CD14-positive monocyte (primary cell): Measurements from ENCODE around the gene CCDC174. TPM values are rescaled to one million over a fixed set of nuclear protein-coding genes. Genes with fewer than 3 reads are reported as not detected.

Experiments used
- DNase-seq, 3 donors: peaks; one replicate each; pipeline ENCODE4 v3.0.0-alpha.2; 2011 to 2022
- H2AFZ ChIP-seq: 2 replicates; pipeline ENCODE4 v1.6.0; 2012; ENCODE audit warnings: mild to moderate bottlenecking, low read depth, low read length, inconsistent platforms; ENCODE audit not compliant: insufficient read depth, poor library complexity, severe bottlenecking
- H3K27ac ChIP-seq, 2 donors: 1 replicate in 1 of 2; 2 replicates in 1 of 2; pipeline ENCODE4 v1.5.1; 2012 to 2013; ENCODE audit warnings: low read length in 2 of 2, control low read depth in 1 of 2, inconsistent platforms in 1 of 2, low read depth in 1 of 2, mild to moderate bottlenecking in 1 of 2
- H3K27me3 ChIP-seq, 2 donors: one replicate each; pipeline versions ENCODE4 v1.6.0 to v1.6.1; 2011 to 2013; ENCODE audit warnings: low read length in 2 of 2; ENCODE audit not compliant: control insufficient read depth in 2 of 2, insufficient read depth in 2 of 2
- H3K36me3 ChIP-seq, 2 donors: replicated peaks in 1 of 2; 1 replicate in 1 of 2; 2 replicates in 1 of 2; pipeline versions ENCODE4 v1.5.1 to v1.6.1; 2012 to 2013; ENCODE audit warnings: low read length in 2 of 2, control low read depth in 1 of 2, inconsistent platforms in 1 of 2, mild to moderate bottlenecking in 1 of 2; ENCODE audit not compliant: insufficient read depth in 2 of 2, control insufficient read depth in 1 of 2
- H3K4me1 ChIP-seq, 2 donors: 1 replicate in 1 of 2; 2 replicates in 1 of 2; pipeline versions ENCODE4 v1.5.1 to v1.6.1; 2012 to 2013; ENCODE audit warnings: low read length in 2 of 2, control low read depth in 1 of 2, inconsistent platforms in 1 of 2, mild to moderate bottlenecking in 1 of 2, moderate library complexity in 1 of 2; ENCODE audit not compliant: insufficient read depth in 2 of 2, control insufficient read depth in 1 of 2
- H3K4me2 ChIP-seq: replicated peaks from 2 replicates; pipeline ENCODE3; 2012; ENCODE audit warnings: low read length, moderate library complexity, mild to moderate bottlenecking; ENCODE audit not compliant: poor library complexity, severe bottlenecking; ENCODE audit errors: extremely low read depth
- H3K4me3 ChIP-seq, 3 experiments: fragments of 200-600 bp in 1 of 3; sonication (generic) in 1 of 3; replicated peaks in 1 of 3; 1 replicate in 2 of 3; 2 replicates in 1 of 3; pipeline ENCODE4 v1.5.1; 2011 to 2013; ENCODE audit warnings: low read length in 3 of 3, mild to moderate bottlenecking in 3 of 3, control low read depth in 2 of 3, low read depth in 2 of 3, inconsistent platforms in 1 of 3, moderate library complexity in 1 of 3
- H3K79me2 ChIP-seq: 2 replicates; pipeline ENCODE4 v1.6.0; 2012; ENCODE audit warnings: mild to moderate bottlenecking, control low read depth, inconsistent platforms, low read length, moderate library complexity; ENCODE audit not compliant: insufficient read depth
- H3K9ac ChIP-seq: 2 replicates; pipeline ENCODE4 v1.6.0; 2017; ENCODE audit warnings: low read length, mild to moderate bottlenecking; ENCODE audit not compliant: insufficient read depth, poor library complexity, severe bottlenecking
- H3K9me3 ChIP-seq, 2 donors: replicated peaks in 1 of 2; 1 replicate in 1 of 2; 2 replicates in 1 of 2; pipeline versions ENCODE4 v1.5.1 to v1.6.1; 2012 to 2013; ENCODE audit warnings: low read length in 2 of 2, control low read depth in 1 of 2; ENCODE audit not compliant: control insufficient read depth in 1 of 2, insufficient read depth in 1 of 2
- H4K20me1 ChIP-seq: 2 replicates; pipeline ENCODE4 v1.6.0; 2012; ENCODE audit warnings: mild to moderate bottlenecking, low read length, control low read depth, moderate library complexity; ENCODE audit not compliant: insufficient read depth
- H3K27ac Mint-ChIP-seq, 7 donors: one replicate each; pipeline ENCODE4 v1.8.0; 2020; ENCODE audit warnings: mild to moderate bottlenecking in 7 of 7, mixed read lengths in 7 of 7, moderate library complexity in 6 of 7, inconsistent platforms in 2 of 7
- H3K27me3 Mint-ChIP-seq, 3 donors: one replicate each; pipeline ENCODE4 v1.8.0; 2021 to 2022; ENCODE audit warnings: low read depth in 3 of 3, mild to moderate bottlenecking in 3 of 3, mixed read lengths in 3 of 3, moderate library complexity in 3 of 3, inconsistent platforms in 1 of 3
- H3K36me3 Mint-ChIP-seq, 2 donors: one replicate each; pipeline ENCODE4 v1.8.0; 2020; ENCODE audit warnings: mixed read lengths in 2 of 2, inconsistent platforms in 1 of 2, mild to moderate bottlenecking in 1 of 2
- H3K4me1 Mint-ChIP-seq: one replicate; pipeline ENCODE4 v1.8.0; 2020; ENCODE audit warnings: mild to moderate bottlenecking, mixed read lengths
- H3K4me3 Mint-ChIP-seq, 2 donors: one replicate each; pipeline ENCODE4 v1.8.0; 2020; ENCODE audit warnings: mild to moderate bottlenecking in 2 of 2, mixed read lengths in 2 of 2, moderate library complexity in 1 of 2
- H3K9me3 Mint-ChIP-seq, 7 donors: one replicate each; pipeline ENCODE4 v1.8.0; 2020 to 2022; ENCODE audit warnings: mixed read lengths in 7 of 7, mild to moderate bottlenecking in 6 of 7, moderate library complexity in 6 of 7, inconsistent platforms in 2 of 7
- WGBS: methylation state at CpG from one replicate; pipeline ENCODE4 v1.1.5; 2013; ENCODE audit warnings: missing lambda C conversion rate; ENCODE audit not compliant: insufficient coverage; 5-methylcytosine and 5-hydroxymethylcytosine counted together
- intact Hi-C, 2 donors: fragments of 100-400 bp; cut with micrococcal nuclease; formaldehyde crosslinking; loops; one replicate each; pipeline versions ENCODE4 v1.15.0 to v1.15.1; 2023
- polyA plus RNA-seq, 3 donors: library from polyadenylated mRNA; depleted of rRNA in 1 of 3; unstranded in 2 of 3; stranded (reverse) in 1 of 3; fragments of 300-500 nt in 2 of 3; fragments of >200 nt in 1 of 3; fragmentation: Illumina TruSeq in 2 of 3; gene quantifications; 1 replicate in 2 of 3; 2 replicates in 1 of 3; pipeline ENCODE4 v1.2.3, GENCODE V29; 2012 to 2021
- TF ChIP-seq, protein P1 (sequence below): fragments of 200-600 bp; IDR thresholded peaks from one replicate; pipeline ENCODE4 v1.8.0; 2022; ENCODE audit warnings: antibody characterized with exemption, mild to moderate bottlenecking

Gene CCDC174
- polyA plus RNA-seq, 3 donors: 6.2 to 7.9 (median 7.4) TPM

DNA sequence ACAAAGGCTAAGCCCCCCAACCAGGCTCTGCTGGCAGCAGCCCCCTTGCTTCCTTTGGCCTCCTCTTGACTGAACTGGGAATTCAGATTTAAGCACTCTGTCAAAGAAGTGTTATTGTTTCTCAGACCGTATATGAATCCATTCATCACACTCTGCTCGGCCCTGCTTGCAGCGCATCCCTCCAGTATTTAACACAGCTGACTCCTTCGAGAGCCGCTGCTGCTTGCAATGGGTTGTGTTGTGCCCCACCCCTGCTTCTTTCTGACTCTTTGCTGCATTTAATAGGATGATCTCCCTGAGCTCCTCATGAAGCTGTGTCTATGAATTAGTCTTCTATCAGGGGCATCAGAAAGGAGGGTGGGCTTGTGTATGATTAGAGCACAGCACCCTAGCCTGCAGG, 54.5 kb downstream of the CCDC174 start:
- no peak overlapping the region for H3K9ac ChIP-seq
- Mint-ChIP-seq H3K4me3 (no peak overlapping the region), H3K27me3 (peaks cover 3 to 5% (median 4%) of the 10 kb centered on the region in 3 donors), H3K36me3 (no peaks in the 10 kb centered on the region), H3K27ac (no peak overlapping the region), H3K4me1 (no peaks in the 10 kb centered on the region), H3K9me3 (peaks cover 0 to 3% (median 0%) of the 10 kb centered on the region in 7 donors)
- no peaks in the 10 kb centered on the region for H3K27me3 ChIP-seq
- H3K4me3 ChIP-seq: no peak overlapping the region
- no peak for DNase-seq
- no peak overlapping the region for H3K4me2 ChIP-seq
- TF ChIP-seq, protein P1, sequence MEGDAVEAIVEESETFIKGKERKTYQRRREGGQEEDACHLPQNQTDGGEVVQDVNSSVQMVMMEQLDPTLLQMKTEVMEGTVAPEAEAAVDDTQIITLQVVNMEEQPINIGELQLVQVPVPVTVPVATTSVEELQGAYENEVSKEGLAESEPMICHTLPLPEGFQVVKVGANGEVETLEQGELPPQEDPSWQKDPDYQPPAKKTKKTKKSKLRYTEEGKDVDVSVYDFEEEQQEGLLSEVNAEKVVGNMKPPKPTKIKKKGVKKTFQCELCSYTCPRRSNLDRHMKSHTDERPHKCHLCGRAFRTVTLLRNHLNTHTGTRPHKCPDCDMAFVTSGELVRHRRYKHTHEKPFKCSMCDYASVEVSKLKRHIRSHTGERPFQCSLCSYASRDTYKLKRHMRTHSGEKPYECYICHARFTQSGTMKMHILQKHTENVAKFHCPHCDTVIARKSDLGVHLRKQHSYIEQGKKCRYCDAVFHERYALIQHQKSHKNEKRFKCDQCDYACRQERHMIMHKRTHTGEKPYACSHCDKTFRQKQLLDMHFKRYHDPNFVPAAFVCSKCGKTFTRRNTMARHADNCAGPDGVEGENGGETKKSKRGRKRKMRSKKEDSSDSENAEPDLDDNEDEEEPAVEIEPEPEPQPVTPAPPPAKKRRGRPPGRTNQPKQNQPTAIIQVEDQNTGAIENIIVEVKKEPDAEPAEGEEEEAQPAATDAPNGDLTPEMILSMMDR: no peak
- intact Hi-C loops: no loop called here
- H2AFZ ChIP-seq: no peak overlapping the region
- H3K36me3 ChIP-seq: no peaks in the 10 kb centered on the region
- 92% methylated on average over 5 of the region's 5 CpGs for WGBS
- H3K27ac ChIP-seq: no peak overlapping the region
- H3K4me1 ChIP-seq: no peaks in the 10 kb centered on the region
- H4K20me1 ChIP-seq: no peaks in the 10 kb centered on the region
- H3K9me3 ChIP-seq: no peaks in the 10 kb centered on the region
- no peaks in the 10 kb centered on the region for H3K79me2 ChIP-seq

DNA sequence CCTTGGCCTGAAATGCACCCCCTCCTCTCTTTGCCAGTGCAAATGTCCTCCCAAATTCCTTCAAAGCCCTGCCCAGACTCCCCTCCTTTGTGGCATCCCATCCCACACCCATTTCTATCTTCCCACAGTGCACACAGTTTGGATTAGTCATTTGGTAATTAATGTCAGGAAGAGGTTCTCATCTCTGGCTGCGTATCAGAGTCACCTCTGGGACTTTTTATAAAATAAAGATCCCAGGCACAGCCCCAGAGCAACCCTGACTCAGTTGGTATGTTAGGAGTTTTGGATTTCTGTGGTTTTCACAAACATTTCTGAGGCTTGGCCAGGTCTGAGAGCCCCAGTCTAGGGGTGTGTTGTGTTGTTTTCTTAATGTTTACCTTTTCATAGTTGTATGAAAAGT, 65.0 kb downstream of the CCDC174 start:
- no peaks in the 10 kb centered on the region for H3K79me2 ChIP-seq
- TF ChIP-seq, protein P1: no peak
- H3K9ac ChIP-seq: no peak overlapping the region
- no peaks in the 10 kb centered on the region for H3K4me1 ChIP-seq
- DNase-seq: no peak
- no peak overlapping the region for H3K27ac ChIP-seq
- H3K27me3 ChIP-seq: no peaks in the 10 kb centered on the region
- no peak overlapping the region for H2AFZ ChIP-seq
- H4K20me1 ChIP-seq: no peaks in the 10 kb centered on the region
- Mint-ChIP-seq H3K4me3 (no peak overlapping the region), H3K36me3 (no peaks in the 10 kb centered on the region), H3K9me3 (peaks cover 4 to 14% (median 8%) of the 10 kb centered on the region in 7 donors), H3K4me1 (no peaks in the 10 kb centered on the region), H3K27ac (no peak overlapping the region), H3K27me3 (peaks cover 0 to 8% (median 2%) of the 10 kb centered on the region in 3 donors)
- no peaks in the 10 kb centered on the region for H3K36me3 ChIP-seq
- no CpG with 5 or more reads among the region's 1 CpG for WGBS
- intact Hi-C loops: no loop called here
- no peak overlapping the region for H3K4me3 ChIP-seq
- no peak overlapping the region for H3K4me2 ChIP-seq
- peaks cover 6 to 11% of the 10 kb centered on the region in 2 donors for H3K9me3 ChIP-seq
